NCI-H1930 (cell line): ENCODE data around the gene PPT2.
"Not testable (repeated sequence)": the region's sequence is repeated elsewhere in the genome, so short reads cannot be mapped to it uniquely, and the experiment has no call there.

Experiments used
- DNase-seq, 2 experiments: peaks; one replicate each; lab custom pipeline; 2025; lab: John Stamatoyannopoulos, UW

The PPT2 gene

DNA sequence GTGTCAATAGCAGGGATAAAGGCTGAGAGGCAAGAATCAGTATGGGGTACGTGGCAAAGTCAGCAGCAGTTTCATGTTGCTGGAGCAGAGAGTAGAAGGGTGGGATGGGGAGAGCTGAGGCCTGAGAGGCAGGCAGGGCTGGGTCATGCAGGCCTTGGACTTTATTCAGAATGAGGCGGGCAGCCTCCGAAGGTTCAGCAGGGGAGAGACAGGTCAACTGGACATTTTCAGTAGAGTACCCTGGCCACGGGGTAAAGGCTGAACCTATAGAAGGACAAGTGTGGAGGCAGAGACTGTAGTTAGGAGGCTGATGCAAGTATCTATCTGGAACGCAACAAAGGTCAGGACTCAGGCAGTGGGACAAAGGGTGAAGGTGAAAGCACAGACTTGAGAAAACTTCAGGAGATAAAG lies 56.3 kb downstream of the PPT2 start:
- DNase-seq, result no peak

DNA sequence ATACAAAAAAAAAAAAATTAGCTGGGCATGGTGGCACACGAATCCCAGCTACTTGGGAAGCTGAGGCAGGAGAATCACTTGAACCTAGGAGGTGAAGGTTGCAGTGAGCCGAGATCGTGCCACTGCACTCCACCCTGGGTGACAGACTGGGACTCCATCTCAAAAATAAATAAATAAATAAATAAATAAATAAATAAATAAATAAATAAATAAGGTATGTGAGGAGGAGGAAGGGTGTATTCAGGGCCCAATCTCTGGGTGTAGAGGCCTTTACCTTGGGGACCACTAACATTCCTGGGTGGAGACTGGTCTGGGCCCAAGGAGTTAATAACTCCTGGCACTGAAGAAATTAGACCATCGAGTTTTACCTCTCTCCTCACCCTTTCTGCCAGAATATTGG lies 57.5 kb downstream of the PPT2 start:
- not testable (repeated sequence) for DNase-seq

DNA sequence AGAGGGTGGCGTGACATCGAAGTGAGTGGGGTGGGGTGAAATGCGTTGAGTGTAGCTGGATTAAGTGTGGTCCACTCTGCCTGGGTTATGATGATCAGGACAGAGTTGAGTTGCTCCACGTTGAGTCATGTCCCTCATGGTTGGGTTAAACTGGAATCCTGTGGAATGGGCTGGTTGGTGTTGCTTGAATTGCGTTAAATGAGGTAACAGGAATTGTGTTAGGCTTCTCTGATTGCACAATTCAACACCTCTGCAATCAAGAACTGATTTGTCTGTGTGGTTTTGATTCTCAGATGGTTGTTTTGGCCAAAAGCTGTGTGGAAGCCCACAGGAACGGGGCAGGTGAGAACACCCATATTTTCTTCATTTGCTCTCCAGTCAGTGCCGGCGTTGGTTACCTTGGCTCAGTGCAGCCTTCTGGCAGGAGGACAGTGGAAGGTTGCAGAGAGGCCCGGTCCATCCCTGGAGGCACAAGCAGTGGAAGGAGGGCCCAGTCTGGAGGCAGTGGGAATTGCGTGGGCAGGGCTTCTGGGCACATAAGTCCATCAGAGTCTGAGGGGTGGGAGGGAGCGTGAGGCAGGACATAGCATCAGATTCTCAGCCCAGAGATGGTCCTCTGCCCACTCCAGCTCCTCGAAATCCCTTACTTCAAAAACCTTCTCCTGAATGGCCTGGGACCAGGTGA lies 58.3 kb downstream of the PPT2 start:
- no peak for DNase-seq
